ENCODE measurements around the gene ADAMTS2.

Gene ADAMTS2

GRCh38 chr5:179242676-179243075 lies 102.6 kb downstream of the ADAMTS2 start:
- no peak overlapping the region for H3K4me3 ChIP-seq (ENCODE audit: low read depth, low read length)
- no peak for TF ChIP-seq CTCF (IDR thresholded peaks at IDR 0.05; ENCODE audit: low read depth, low read length)

DNA sequence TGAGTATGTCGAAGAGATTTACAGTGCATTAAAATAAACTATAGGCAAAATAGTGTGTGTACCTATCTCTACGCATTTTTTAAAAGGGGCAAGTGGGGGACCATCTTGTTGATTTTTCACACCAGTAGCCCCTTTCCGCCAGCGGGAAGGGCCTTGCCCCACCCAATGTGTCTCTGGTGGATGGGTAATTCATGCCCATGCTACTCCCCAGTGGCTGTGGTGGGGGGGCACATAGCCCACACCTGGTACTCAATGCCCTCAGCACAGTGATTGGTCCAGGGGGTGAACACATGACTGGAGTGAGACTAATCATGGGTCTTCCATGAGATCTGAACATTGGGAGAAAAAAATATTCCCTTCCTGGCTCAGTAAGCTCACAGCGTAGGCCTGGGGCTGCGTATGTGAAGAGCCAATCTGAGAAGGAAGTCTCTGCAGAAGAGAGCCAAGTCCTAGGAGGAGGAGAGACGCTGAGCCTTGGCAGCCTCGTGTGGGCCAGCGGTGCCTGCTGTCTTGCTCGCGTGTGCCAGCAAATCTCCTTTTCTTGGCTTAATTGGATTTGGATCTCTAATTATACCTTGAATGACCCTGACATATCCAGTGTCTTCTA lies 103.4 kb downstream of the ADAMTS2 start:
- H3K4me3 ChIP-seq (ENCODE audit: low read depth, low read length), result no peak overlapping the region
- TF ChIP-seq CTCF (IDR thresholded peaks at IDR 0.05; ENCODE audit: low read depth, low read length), result no peak

GRCh38 chr5:179241175-179241574 lies 104.1 kb downstream of the ADAMTS2 start:
- H3K4me3 ChIP-seq (ENCODE audit: low read depth, low read length), result no peak overlapping the region
- TF ChIP-seq CTCF (IDR thresholded peaks at IDR 0.05; ENCODE audit: low read depth, low read length), result no peak

DNA sequence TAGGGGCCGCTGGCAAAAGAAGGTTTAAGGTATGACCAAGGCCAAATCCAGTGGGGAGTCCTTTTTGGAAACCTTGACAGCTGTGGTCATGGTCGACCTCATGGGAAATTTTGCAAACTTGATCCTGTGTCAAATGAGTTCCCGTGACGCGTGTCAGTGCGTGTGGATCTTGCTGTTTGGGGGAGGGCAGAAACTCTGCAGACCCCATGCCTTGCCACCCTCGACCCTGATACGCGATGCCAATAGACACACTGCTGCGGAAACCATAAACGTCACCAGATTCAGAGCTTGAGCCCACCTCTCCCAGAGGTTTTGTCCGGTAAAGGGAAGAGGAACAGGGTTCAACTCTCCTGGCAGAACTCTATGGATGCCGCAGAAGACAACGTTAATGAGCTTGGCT lies 104.7 kb downstream of the ADAMTS2 start:
- TF ChIP-seq CTCF (IDR thresholded peaks at IDR 0.05; ENCODE audit: low read depth, low read length), result no peak
- H3K4me3 ChIP-seq (ENCODE audit: low read depth, low read length), result no peak overlapping the region

- no peak overlapping the region for H3K4me3 ChIP-seq (ENCODE audit: low read depth, low read length)
- no peak for TF ChIP-seq CTCF (IDR thresholded peaks at IDR 0.05; ENCODE audit: low read depth, low read length)
Observed at GRCh38 chr5:179239256-179240135, 105.8 kb downstream of the ADAMTS2 start.

DNA sequence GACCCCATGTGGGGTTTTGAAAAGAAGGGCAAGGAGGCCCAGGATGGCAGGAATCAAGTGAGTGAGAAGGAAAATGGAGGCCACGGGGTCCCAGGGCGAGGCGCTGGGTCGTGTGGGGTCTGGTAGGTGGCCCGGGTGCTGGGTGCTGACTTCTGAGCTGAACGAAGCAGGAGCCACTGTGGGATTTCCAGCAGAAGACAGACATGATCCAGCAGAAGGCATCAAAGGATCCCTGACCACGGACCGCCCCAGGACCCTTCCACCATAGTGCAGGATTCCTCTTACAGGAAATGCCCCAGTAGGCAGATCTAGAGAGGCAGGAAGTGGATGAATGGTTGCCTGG lies 106.7 kb downstream of the ADAMTS2 start:
- no peak overlapping the region for H3K4me3 ChIP-seq (ENCODE audit: low read depth, low read length)
- TF ChIP-seq CTCF (IDR thresholded peaks at IDR 0.05; ENCODE audit: low read depth, low read length), result no peak

Measured in WI38 (cell line).